Measurements from ENCODE around the gene EML2. TPM values are rescaled to one million over a fixed set of nuclear protein-coding genes. Genes with fewer than 3 reads are reported as not detected.

The EML2 gene
- total RNA-seq, 1 donor from 2014 or later: 27.1 TPM

GRCh38 chr19:45670670-45671453 lies 31.7 kb upstream of the EML2 start:
- peaks cover 23% of the 10 kb centered on the region for H3K4me1 Mint-ChIP-seq (ENCODE audit: unreplicated experiment)
- no peak overlapping the region for H3K4me3 Mint-ChIP-seq (ENCODE audit: unreplicated experiment)
- H3K27ac Mint-ChIP-seq (ENCODE audit: unreplicated experiment): no peak overlapping the region
- peak; percentile 89 for DNase-seq (ENCODE audit: extremely low spot score, unreplicated experiment)
- H3K27me3 Mint-ChIP-seq (ENCODE audit: unreplicated experiment): peaks cover 26% of the 10 kb centered on the region
- TF ChIP-seq, protein P1, sequence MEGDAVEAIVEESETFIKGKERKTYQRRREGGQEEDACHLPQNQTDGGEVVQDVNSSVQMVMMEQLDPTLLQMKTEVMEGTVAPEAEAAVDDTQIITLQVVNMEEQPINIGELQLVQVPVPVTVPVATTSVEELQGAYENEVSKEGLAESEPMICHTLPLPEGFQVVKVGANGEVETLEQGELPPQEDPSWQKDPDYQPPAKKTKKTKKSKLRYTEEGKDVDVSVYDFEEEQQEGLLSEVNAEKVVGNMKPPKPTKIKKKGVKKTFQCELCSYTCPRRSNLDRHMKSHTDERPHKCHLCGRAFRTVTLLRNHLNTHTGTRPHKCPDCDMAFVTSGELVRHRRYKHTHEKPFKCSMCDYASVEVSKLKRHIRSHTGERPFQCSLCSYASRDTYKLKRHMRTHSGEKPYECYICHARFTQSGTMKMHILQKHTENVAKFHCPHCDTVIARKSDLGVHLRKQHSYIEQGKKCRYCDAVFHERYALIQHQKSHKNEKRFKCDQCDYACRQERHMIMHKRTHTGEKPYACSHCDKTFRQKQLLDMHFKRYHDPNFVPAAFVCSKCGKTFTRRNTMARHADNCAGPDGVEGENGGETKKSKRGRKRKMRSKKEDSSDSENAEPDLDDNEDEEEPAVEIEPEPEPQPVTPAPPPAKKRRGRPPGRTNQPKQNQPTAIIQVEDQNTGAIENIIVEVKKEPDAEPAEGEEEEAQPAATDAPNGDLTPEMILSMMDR (IDR thresholded peaks at IDR 0.05): no peak
- no peaks in the 10 kb centered on the region for H3K9me3 Mint-ChIP-seq (ENCODE audit: unreplicated experiment)
- no peaks in the 10 kb centered on the region for H3K36me3 Mint-ChIP-seq (ENCODE audit: unreplicated experiment)

DNA sequence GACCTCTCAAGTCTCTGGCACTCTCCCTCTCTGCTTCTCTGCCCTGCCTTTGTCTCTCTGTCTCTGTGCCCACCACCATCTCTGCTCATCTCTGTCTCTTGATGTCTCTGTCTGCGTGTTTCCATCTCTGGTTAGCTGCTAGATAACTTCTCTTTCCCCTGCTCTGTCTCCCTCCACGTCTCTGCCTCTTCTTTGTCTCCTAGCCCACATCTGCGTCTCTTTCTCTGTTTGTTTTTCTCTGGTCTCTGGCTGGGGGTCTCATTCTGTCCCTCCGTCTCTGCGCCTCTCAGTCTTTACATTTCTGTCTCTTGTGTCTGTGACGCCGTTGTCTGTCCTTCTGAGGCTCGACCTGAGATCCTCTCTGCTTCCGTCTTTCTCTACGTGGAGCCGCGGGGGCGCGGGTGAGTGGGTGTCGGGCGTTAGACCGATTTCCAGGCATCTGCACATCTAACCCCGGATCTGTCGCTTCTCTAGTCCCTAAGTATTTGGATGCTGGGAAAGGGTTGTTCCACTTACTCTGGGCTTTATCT lies 29.2 kb upstream of the EML2 start:
- DNase-seq (ENCODE audit: extremely low spot score, unreplicated experiment): no peak
- peak overlapping the region; percentile 71 for H3K4me3 Mint-ChIP-seq (ENCODE audit: unreplicated experiment)
- no peaks in the 10 kb centered on the region for H3K9me3 Mint-ChIP-seq (ENCODE audit: unreplicated experiment)
- H3K27ac Mint-ChIP-seq (ENCODE audit: unreplicated experiment): peak overlapping the region; percentile 1
- peaks cover 23% of the 10 kb centered on the region for H3K4me1 Mint-ChIP-seq (ENCODE audit: unreplicated experiment)
- no peaks in the 10 kb centered on the region for H3K36me3 Mint-ChIP-seq (ENCODE audit: unreplicated experiment)
- peaks cover 24% of the 10 kb centered on the region for H3K27me3 Mint-ChIP-seq (ENCODE audit: unreplicated experiment)
- TF ChIP-seq, protein P1 (IDR thresholded peaks at IDR 0.05): no peak

GRCh38 chr19:45667620-45668341 lies 28.6 kb upstream of the EML2 start, which contains the start of gene GIPR:
GIPR (plus strand) TSS chr19:45668221; CDS start chr19:45669521, 1,300 bp downstream.
- Mint-ChIP-seq H3K36me3 (ENCODE audit: unreplicated experiment) (no peaks in the 10 kb centered on the region), H3K27me3 (ENCODE audit: unreplicated experiment) (peaks cover 22% of the 10 kb centered on the region), H3K9me3 (ENCODE audit: unreplicated experiment) (no peaks in the 10 kb centered on the region), H3K4me3 (ENCODE audit: unreplicated experiment) (peak within 1 kb of the TSS; percentile 71), H3K4me1 (ENCODE audit: unreplicated experiment) (peaks cover 23% of the 10 kb centered on the region), H3K27ac (ENCODE audit: unreplicated experiment) (peak within 1 kb of the TSS; percentile 1)
- TF ChIP-seq, protein P1 (IDR thresholded peaks at IDR 0.05): no peak
- no peak for DNase-seq (ENCODE audit: extremely low spot score, unreplicated experiment)

- Mint-ChIP-seq H3K4me3 (ENCODE audit: unreplicated experiment) (no peak overlapping the region), H3K4me1 (ENCODE audit: unreplicated experiment) (peaks cover 17% of the 10 kb centered on the region), H3K9me3 (ENCODE audit: unreplicated experiment) (no peaks in the 10 kb centered on the region), H3K36me3 (ENCODE audit: unreplicated experiment) (no peaks in the 10 kb centered on the region), H3K27me3 (ENCODE audit: unreplicated experiment) (peaks cover 18% of the 10 kb centered on the region), H3K27ac (ENCODE audit: unreplicated experiment) (no peak overlapping the region)
- TF ChIP-seq, protein P1 (IDR thresholded peaks at IDR 0.05): no peak
- no peak for DNase-seq (ENCODE audit: extremely low spot score, unreplicated experiment)
Observed at GRCh38 chr19:45664575-45664974, 25.4 kb upstream of the EML2 start.

DNA sequence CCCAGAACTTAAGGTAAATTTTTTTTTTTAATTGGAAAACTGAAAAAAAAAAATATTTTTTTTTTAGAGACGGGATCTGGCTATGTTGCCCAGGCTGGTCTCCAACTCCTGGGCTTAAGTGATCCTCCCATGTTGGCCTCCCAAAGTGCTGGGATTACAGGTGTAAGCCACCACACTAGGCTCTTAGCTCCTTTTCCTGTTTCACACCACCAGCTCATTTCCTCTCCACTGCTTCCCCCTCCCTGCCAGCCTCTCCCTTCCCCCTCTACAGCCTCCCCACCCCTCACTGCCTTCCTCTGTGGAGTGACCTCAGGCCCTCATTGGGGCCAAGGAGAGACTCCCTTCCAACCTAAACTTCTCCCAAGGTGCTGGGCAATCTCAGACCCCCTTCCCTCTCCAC lies 24.6 kb upstream of the EML2 start:
- TF ChIP-seq, protein P1 (IDR thresholded peaks at IDR 0.05): no peak
- DNase-seq (ENCODE audit: extremely low spot score, unreplicated experiment): no peak
- H3K27me3 Mint-ChIP-seq (ENCODE audit: unreplicated experiment): peaks cover 25% of the 10 kb centered on the region
- H3K4me1 Mint-ChIP-seq (ENCODE audit: unreplicated experiment): peaks cover 11% of the 10 kb centered on the region
- no peak overlapping the region for H3K27ac Mint-ChIP-seq (ENCODE audit: unreplicated experiment)
- H3K36me3 Mint-ChIP-seq (ENCODE audit: unreplicated experiment): no peaks in the 10 kb centered on the region
- no peak overlapping the region for H3K4me3 Mint-ChIP-seq (ENCODE audit: unreplicated experiment)
- no peaks in the 10 kb centered on the region for H3K9me3 Mint-ChIP-seq (ENCODE audit: unreplicated experiment)
